ENCODE measurements around the gene PAPLN.

DNA sequence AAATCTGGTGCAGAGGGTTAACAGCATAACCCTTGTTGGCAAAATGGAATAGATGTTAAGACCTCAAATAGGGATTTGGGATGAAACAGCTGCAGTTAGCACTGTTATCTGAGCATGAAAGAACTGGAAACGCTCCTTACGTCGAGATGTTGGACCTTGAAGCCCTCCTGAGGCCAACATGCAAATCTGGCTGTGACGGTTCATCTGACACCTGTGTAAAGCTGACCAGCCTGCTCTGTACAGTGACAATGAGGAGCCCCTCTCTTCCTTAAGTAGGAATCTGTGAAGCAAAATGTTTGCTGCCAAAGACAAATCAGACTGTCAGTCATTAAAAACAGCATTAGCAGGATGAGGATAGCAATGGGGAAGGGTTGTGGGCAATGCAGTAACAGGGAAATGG is 36.5 kb downstream of the PAPLN start:
- TF ChIP-seq POLR2A (IDR thresholded peaks at IDR 0.05) (no peak), CTCF (IDR thresholded peaks at IDR 0.05) (no peak)
